Measurements from ENCODE around the gene PLCE1.

- no peak for TF ChIP-seq SUZ12 (IDR thresholded peaks at IDR 0.05)
- no peak for TF ChIP-seq ZNF384 (IDR thresholded peaks at IDR 0.05)
- TF ChIP-seq TARDBP (IDR thresholded peaks at IDR 0.05): no peak
- no peak for TF ChIP-seq SP1 (IDR thresholded peaks at IDR 0.05)
- TF ChIP-seq ARNT (IDR thresholded peaks at IDR 0.05): no peak
- TF ChIP-seq L3MBTL2 (conservative IDR thresholded peaks at IDR 0.05): no peak
- no peak for TF ChIP-seq ELF4 (IDR thresholded peaks at IDR 0.05)
- TF ChIP-seq FOXK2 (IDR thresholded peaks at IDR 0.05): no peak
- no peak for TF ChIP-seq LEF1 (IDR thresholded peaks at IDR 0.05; ENCODE audit: borderline replicate concordance)
- no peak for TF ChIP-seq HDGF (IDR thresholded peaks at IDR 0.05; ENCODE audit: borderline replicate concordance)
- TF ChIP-seq PKNOX1 (IDR thresholded peaks at IDR 0.05): no peak
- no peak for TF ChIP-seq FOXA1 (IDR thresholded peaks at IDR 0.05)
Measured at GRCh38 chr10:94003488-94003887, 9.8 kb downstream of the PLCE1 start.

Measured in HEK293T (cell line).